CD4-positive, alpha-beta T cell treated with Interleukin-21 for 1 hour (primary cell): Measurements from ENCODE around the gene LRRTM3.

ENCODE experiments used
- DNase-seq: peaks from one replicate; pipeline ENCODE4 v3.0.0-alpha.2; 2020

LRRTM3 gene

GRCh38 chr10:67141300-67141699 lies 215.5 kb downstream of the LRRTM3 start:
- no peak for DNase-seq

GRCh38 chr10:67144530-67144929 lies 218.7 kb downstream of the LRRTM3 start:
- DNase-seq, result no peak
